Measurements from ENCODE around the gene MS4A6A.
"Not testable (repeated sequence)": the region's sequence is repeated elsewhere in the genome, so short reads cannot be mapped to it uniquely, and the experiment has no call there.

The MS4A6A gene

DNA sequence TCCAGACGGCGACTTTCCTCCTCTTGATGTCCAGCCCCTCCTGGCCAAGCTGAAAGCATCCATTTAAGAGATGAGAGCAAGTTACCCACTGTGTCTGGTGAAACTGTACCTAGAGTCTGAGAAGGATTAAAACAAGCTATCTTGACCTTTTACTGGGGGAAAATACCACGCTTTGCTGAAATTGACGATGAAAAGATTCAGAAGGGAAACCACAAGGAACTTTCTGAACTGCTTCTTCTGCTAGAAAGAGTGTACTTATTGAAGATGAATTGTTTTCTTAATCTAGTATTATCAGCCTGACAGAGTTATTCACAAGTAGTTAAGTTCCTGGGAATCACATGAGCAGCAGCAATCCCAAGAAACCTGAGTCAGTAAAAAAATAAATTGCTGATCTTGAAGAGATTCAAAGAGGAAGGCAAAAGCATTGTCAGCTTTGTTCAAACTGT is 13.1 kb upstream of the MS4A6A start:
- TF ChIP-seq, protein P1, sequence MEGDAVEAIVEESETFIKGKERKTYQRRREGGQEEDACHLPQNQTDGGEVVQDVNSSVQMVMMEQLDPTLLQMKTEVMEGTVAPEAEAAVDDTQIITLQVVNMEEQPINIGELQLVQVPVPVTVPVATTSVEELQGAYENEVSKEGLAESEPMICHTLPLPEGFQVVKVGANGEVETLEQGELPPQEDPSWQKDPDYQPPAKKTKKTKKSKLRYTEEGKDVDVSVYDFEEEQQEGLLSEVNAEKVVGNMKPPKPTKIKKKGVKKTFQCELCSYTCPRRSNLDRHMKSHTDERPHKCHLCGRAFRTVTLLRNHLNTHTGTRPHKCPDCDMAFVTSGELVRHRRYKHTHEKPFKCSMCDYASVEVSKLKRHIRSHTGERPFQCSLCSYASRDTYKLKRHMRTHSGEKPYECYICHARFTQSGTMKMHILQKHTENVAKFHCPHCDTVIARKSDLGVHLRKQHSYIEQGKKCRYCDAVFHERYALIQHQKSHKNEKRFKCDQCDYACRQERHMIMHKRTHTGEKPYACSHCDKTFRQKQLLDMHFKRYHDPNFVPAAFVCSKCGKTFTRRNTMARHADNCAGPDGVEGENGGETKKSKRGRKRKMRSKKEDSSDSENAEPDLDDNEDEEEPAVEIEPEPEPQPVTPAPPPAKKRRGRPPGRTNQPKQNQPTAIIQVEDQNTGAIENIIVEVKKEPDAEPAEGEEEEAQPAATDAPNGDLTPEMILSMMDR (conservative IDR thresholded peaks at IDR 0.05; ENCODE audit: low read length) = no peak
- H3K4me3 ChIP-seq (ENCODE audit: low read length) = no peak overlapping the region
- DNase-seq (ENCODE audit: low read depth) = no peak

DNA sequence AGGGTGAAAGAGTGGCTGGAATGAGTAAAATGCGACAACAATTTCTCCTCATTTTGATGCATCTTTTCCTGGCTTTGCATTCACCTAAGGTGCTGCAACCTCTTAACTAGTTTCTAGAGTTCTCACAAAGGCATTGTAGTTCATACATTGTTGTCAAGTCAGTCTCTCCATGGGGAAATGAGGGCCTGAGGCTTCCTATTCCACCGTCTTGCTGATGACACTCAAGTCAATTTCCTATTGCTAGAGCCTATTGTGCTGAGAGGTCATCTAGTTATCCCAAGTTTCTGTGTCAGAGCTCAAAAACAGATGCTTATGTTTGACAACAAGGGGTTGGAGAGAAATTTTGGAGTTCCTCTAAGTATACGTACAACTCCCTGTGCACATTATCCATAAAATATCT is 11.6 kb upstream of the MS4A6A start:
- H3K4me3 ChIP-seq (ENCODE audit: low read length) = no peak overlapping the region
- DNase-seq (ENCODE audit: low read depth) = no peak
- TF ChIP-seq, protein P1 (conservative IDR thresholded peaks at IDR 0.05; ENCODE audit: low read length) = no peak

DNA sequence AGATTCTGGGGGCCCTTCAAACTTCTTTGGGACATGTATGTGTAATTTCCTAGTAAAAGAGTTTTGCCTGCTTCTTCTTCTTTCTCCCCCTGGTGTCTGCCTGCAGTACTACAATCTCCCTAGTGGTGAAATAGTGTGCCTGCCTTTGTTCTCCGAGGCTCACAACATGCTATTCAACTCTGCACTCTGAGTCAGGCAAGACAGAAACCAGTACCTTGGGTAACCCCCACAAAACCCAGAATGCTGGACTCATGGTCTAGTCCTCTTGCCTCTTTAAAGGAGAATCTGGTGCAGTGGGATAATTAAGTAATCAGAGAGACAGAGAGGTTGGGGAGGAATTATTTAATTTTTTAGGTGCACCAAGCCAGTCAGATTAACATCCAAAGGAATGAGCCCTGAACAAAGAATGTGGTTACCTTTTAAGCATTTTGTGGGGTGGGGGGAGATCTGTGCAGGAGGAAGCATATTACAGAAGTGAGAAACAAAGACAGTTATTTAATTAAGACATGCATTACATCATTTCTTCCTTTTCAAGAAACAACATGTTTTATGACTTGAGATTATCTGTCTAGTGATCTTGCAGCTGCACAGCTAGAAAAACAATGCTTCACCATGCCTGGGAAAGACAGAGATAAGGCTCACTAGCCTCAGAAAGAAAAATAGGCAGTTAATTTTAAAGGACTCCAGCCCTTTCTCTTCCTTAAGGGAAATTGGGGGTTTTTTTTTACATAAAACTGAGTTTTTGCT is 11.0 kb upstream of the MS4A6A start:
- peak; percentile 36 for DNase-seq (ENCODE audit: low read depth)
- TF ChIP-seq, protein P1 (conservative IDR thresholded peaks at IDR 0.05; ENCODE audit: low read length) = peak; percentile 88
- H3K4me3 ChIP-seq (ENCODE audit: low read length) = no peak overlapping the region

DNA sequence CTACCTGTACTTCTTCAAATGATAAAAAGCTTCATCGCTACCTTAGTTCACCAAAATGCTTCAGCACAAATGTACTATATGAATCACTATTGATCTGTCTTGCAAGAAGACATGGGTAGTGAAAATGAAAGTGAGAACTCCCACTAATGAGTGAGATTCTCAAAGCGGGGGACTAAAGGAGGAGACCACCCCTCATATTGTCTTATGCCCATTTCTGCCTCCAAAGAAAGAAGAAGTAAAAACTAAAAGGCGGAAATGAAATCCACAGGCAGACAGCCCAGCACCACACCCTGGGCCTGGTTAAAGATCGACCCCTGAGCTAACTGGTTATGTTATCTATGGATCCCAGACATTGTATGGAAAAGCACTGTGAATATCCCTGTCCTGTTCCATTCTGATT is 9.7 kb upstream of the MS4A6A start:
- not testable (repeated sequence) for DNase-seq (ENCODE audit: low read depth); H3K4me3 ChIP-seq (ENCODE audit: low read length)

DNA sequence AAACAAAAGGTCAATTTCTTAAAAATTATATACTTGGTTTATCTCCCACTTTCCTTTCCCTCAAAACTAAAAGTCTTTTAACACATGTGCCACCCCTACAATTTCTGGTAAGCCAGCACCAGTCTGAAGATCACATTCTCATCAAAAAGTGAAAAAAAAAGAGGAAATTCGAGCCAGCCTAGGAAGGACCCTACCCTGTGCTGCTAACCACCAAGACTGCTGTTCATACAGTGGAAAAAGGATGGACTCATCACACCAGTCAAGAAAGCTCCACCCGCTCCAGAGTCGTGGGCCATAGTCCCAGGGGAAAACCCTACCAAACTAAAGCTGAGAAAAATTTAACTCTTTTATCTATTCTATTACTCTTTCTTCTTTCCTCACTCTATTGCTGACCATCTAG is 5.6 kb upstream of the MS4A6A start:
- not testable (repeated sequence) for DNase-seq (ENCODE audit: low read depth); H3K4me3 ChIP-seq (ENCODE audit: low read length)

DNA sequence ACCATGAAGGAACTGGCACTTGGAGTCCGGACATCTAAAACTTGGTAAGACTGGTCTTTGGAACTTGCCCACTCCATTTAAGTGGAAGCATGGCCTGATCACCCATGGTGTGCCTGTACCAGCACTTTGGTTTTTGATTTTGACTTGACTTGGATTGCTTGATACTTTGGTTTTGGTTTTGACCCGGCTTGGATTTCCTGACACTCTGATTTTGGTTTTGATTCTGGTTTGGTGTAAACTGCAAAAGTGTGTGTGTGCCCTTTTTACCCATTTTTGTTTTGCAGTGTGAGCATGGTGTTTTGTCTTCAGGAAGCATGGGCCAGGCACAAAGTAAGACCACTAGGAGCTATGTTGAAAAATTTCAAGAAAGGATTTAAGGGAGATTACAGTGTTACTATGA is 3.2 kb upstream of the MS4A6A start:
- H3K4me3 ChIP-seq (ENCODE audit: low read length); DNase-seq (ENCODE audit: low read depth): not testable (repeated sequence)

DNA sequence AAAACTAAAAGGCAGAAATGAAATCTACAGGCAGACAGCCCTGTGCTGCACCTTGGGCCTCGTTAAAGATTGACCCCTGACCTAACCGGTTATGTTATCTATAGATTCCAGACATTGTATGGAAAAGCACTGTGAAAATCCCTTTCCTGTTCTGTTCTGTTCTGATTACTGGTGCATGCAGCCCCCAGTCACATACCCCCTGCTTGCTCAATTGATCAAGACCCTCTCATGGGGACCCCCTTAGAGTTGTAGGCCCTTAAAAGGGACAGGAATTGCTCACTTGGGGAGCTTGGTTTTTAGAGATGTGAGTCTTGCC is 2.6 kb upstream of the MS4A6A start:
- DNase-seq (ENCODE audit: low read depth); H3K4me3 ChIP-seq (ENCODE audit: low read length): not testable (repeated sequence)

DNA sequence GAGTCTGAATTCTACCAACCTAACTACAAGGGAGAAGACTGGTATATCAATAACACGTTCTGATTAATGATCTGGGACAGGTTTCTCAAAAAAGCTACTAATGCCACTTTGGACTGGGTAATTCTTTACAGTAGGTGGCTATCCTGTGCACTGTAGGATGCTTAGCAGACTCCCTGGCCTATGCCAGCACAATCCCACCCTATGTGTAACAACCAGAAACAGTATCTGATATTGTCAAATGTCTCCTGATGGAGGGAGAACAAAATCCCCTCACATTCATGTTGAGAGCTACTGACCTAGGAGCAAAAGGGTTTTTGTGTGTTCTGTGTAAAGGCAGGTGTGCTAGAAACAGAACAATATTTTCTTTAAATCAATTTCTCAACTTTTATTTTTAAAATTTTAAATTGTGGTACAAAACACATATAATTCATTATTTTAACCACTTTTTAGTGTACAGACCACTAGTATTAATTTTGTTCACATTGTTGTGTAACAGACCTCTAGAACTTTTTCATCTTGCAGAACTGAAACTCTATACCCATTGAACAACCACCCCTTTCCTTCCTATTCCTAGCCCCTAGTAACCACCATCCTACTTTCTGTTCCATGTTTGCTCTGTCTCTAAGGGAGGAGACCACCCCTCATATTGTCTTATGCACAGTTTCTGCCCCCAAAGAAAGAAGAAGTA is 2.1 kb upstream of the MS4A6A start:
- DNase-seq (ENCODE audit: low read depth) = no peak
- no peak overlapping the region for H3K4me3 ChIP-seq (ENCODE audit: low read length)
- TF ChIP-seq, protein P1 (conservative IDR thresholded peaks at IDR 0.05; ENCODE audit: low read length) = no peak

DNA sequence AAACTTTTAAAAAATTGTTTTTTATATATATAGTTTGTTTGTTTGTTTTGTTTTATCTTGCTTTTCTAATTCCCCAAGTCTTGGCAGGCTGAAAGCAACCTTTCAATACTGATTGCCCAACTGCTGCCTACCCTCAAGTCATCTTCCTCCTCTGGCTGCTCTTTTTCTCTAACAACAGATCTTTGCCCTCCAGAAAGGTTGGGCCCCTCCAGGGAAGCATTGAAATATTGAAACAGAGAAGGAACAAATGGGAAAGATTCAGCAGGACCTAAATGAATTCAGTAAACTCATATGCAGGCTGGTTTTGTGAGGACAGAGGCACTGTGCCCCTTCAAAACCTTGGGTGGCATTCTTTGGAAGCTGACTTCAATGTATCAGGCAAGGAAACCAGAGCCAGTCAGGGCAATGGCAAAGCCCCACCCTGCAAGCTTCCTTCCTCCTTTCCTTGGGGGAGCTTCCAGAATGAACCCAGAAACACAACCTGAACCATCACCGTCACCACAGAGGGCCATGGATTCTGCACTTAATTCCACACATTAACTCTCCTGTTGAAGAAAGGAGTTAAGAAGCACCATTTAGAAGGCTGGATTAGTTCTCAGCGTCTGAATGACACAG is 815 bp upstream of the MS4A6A start:
- TF ChIP-seq, protein P1 (conservative IDR thresholded peaks at IDR 0.05; ENCODE audit: low read length) = no peak
- no peak overlapping the region for H3K4me3 ChIP-seq (ENCODE audit: low read length)
- DNase-seq (ENCODE audit: low read depth) = no peak

All from AG10803 (cell line).